Measurements from ENCODE around the gene FAM83C. TPM values are rescaled to one million over a fixed set of nuclear protein-coding genes. Genes with fewer than 3 reads are reported as not detected.

The FAM83C gene
- polyA plus RNA-seq (2012; ENCODE audit: low read depth, missing spikeins): 0.06 TPM

- FAIRE-seq (no peak), DNase-seq (ENCODE audit: insufficient read length, low spot score) (no peak)
- TF ChIP-seq POU2F2 (IDR thresholded peaks at IDR 0.05; ENCODE audit: low read depth, low read length): no peak
- TF ChIP-seq PAX5 (IDR thresholded peaks at IDR 0.05; ENCODE audit: insufficient read depth, low read length, severe bottlenecking): no peak
- no peak for TF ChIP-seq TAF1 (IDR thresholded peaks at IDR 0.05; ENCODE audit: low read depth, low read length)
- no peak for TF ChIP-seq SPI1 (IDR thresholded peaks at IDR 0.05; ENCODE audit: low read depth, low read length)
These were observed at the start of gene FAM83C for GRCh38 chr20:35291654-35292503. Gene FAM83C, minus strand, starts transcription at chr20:35292425. Its CDS starts 121 bp downstream, at chr20:35292304.

GRCh38 chr20:35341366-35342028 lies 49.3 kb upstream of the FAM83C start:
- DNase-seq (ENCODE audit: insufficient read length, low spot score): no peak
- FAIRE-seq: no peak
- no peak for TF ChIP-seq SPI1 (IDR thresholded peaks at IDR 0.05; ENCODE audit: low read depth, low read length)

GRCh38 chr20:35340436-35340835 lies 48.2 kb upstream of the FAM83C start:
- TF ChIP-seq POU2F2 (IDR thresholded peaks at IDR 0.05; ENCODE audit: low read depth, low read length): no peak
- TF ChIP-seq POLR2A (IDR thresholded peaks at IDR 0.05; ENCODE audit: low read depth, low read length): no peak
- TF ChIP-seq SPI1 (IDR thresholded peaks at IDR 0.05; ENCODE audit: low read depth, low read length): no peak
- DNase-seq (ENCODE audit: insufficient read length, low spot score) (no peak), FAIRE-seq (no peak)

GRCh38 chr20:35339636-35340035 lies 47.4 kb upstream of the FAM83C start:
- DNase-seq (ENCODE audit: insufficient read length, low spot score) (no peak), FAIRE-seq (no peak)
- TF ChIP-seq POLR2AphosphoS5 (IDR thresholded peaks at IDR 0.05; ENCODE audit: low read depth, low read length): no peak
- no peak for TF ChIP-seq PAX5 (IDR thresholded peaks at IDR 0.05; ENCODE audit: insufficient read depth, low read length, severe bottlenecking)
- TF ChIP-seq TAF1 (IDR thresholded peaks at IDR 0.05; ENCODE audit: low read depth, low read length): no peak
- TF ChIP-seq SPI1 (IDR thresholded peaks at IDR 0.05; ENCODE audit: low read depth, low read length): no peak
- TF ChIP-seq POLR2A (IDR thresholded peaks at IDR 0.05; ENCODE audit: low read depth, low read length): no peak
- no peak for TF ChIP-seq POU2F2 (IDR thresholded peaks at IDR 0.05; ENCODE audit: low read depth, low read length)

- TF ChIP-seq POLR2AphosphoS5 (IDR thresholded peaks at IDR 0.05; ENCODE audit: low read depth, low read length) (no peak), POU2F2 (IDR thresholded peaks at IDR 0.05; ENCODE audit: low read depth, low read length) (no peak), PAX5 (IDR thresholded peaks at IDR 0.05; ENCODE audit: insufficient read depth, low read length, severe bottlenecking) (no peak), POLR2A (IDR thresholded peaks at IDR 0.05; ENCODE audit: low read depth, low read length) (no peak), SPI1 (IDR thresholded peaks at IDR 0.05; ENCODE audit: low read depth, low read length) (no peak), TAF1 (IDR thresholded peaks at IDR 0.05; ENCODE audit: low read depth, low read length) (no peak)
- DNase-seq (ENCODE audit: insufficient read length, low spot score): no peak
- FAIRE-seq: no peak
These were observed 46.8 kb upstream of the FAM83C start for GRCh38 chr20:35339007-35339406.

- DNase-seq (ENCODE audit: insufficient read length, low spot score) (no peak), FAIRE-seq (no peak)
These were observed 42.3 kb upstream of the FAM83C start for GRCh38 chr20:35334311-35335101.

GRCh38 chr20:35333606-35334005 lies 41.4 kb upstream of the FAM83C start:
- DNase-seq (ENCODE audit: insufficient read length, low spot score): no peak
- TF ChIP-seq TAF1 (IDR thresholded peaks at IDR 0.05; ENCODE audit: low read depth, low read length): no peak
- FAIRE-seq: no peak

More at GRCh38 chr20:35334311-35335101, 42.3 kb upstream of the FAM83C start:
- TF ChIP-seq TAF1 (IDR thresholded peaks at IDR 0.05; ENCODE audit: low read depth, low read length): no peak
- TF ChIP-seq POLR2AphosphoS5 (IDR thresholded peaks at IDR 0.05; ENCODE audit: low read depth, low read length): no peak
- TF ChIP-seq PAX5 (IDR thresholded peaks at IDR 0.05; ENCODE audit: insufficient read depth, low read length, severe bottlenecking): no peak
- no peak for TF ChIP-seq POLR2A (IDR thresholded peaks at IDR 0.05; ENCODE audit: low read depth, low read length)
- TF ChIP-seq POU2F2 (IDR thresholded peaks at IDR 0.05; ENCODE audit: low read depth, low read length): no peak
- TF ChIP-seq SPI1 (IDR thresholded peaks at IDR 0.05; ENCODE audit: low read depth, low read length): no peak

- FAIRE-seq: no peak
- no peak for TF ChIP-seq SPI1 (IDR thresholded peaks at IDR 0.05; ENCODE audit: low read depth, low read length)
- TF ChIP-seq POU2F2 (IDR thresholded peaks at IDR 0.05; ENCODE audit: low read depth, low read length): no peak
- no peak for TF ChIP-seq POLR2A (IDR thresholded peaks at IDR 0.05; ENCODE audit: low read depth, low read length)
- no peak for TF ChIP-seq TAF1 (IDR thresholded peaks at IDR 0.05; ENCODE audit: low read depth, low read length)
- TF ChIP-seq PAX5 (IDR thresholded peaks at IDR 0.05; ENCODE audit: insufficient read depth, low read length, severe bottlenecking): no peak
- no peak for TF ChIP-seq POLR2AphosphoS5 (IDR thresholded peaks at IDR 0.05; ENCODE audit: low read depth, low read length)
These were observed 40.4 kb upstream of the FAM83C start for GRCh38 chr20:35332540-35333200.

GRCh38 chr20:35329435-35330139 lies 37.4 kb upstream of the FAM83C start:
- FAIRE-seq (no peak), DNase-seq (ENCODE audit: insufficient read length, low spot score) (no peak)
- TF ChIP-seq POLR2A (IDR thresholded peaks at IDR 0.05; ENCODE audit: low read depth, low read length) (no peak), POU2F2 (IDR thresholded peaks at IDR 0.05; ENCODE audit: low read depth, low read length) (no peak), SPI1 (IDR thresholded peaks at IDR 0.05; ENCODE audit: low read depth, low read length) (no peak), POLR2AphosphoS5 (IDR thresholded peaks at IDR 0.05; ENCODE audit: low read depth, low read length) (no peak), TAF1 (IDR thresholded peaks at IDR 0.05; ENCODE audit: low read depth, low read length) (no peak), PAX5 (IDR thresholded peaks at IDR 0.05; ENCODE audit: insufficient read depth, low read length, severe bottlenecking) (no peak)

More at GRCh38 chr20:35332540-35333200, 40.4 kb upstream of the FAM83C start:
- no peak for DNase-seq (ENCODE audit: insufficient read length, low spot score)
